Mesendoderm (in vitro differentiated cells): ENCODE results near the gene C1QTNF12.

Source experiments
- DNase-seq: peaks from one replicate; pipeline ENCODE4 v3.0.0; 2013
- H2AK5ac ChIP-seq: 2 replicates; pipeline ENCODE4 v1.6.1; 2013; ENCODE audit warnings: low read length, inconsistent platforms
- H2BK120ac ChIP-seq: 2 replicates; pipeline ENCODE4 v1.6.1; 2013; ENCODE audit warnings: low read depth, mild to moderate bottlenecking, low read length, moderate library complexity, mixed read lengths
- H2BK15ac ChIP-seq: replicated peaks from 2 replicates; pipeline ENCODE4 v1.6.1; 2013; ENCODE audit warnings: low read depth, mild to moderate bottlenecking, moderate library complexity
- H2BK5ac ChIP-seq: 2 replicates; pipeline ENCODE4 v1.6.1; 2013; ENCODE audit warnings: low read length, inconsistent platforms
- H3K18ac ChIP-seq: 2 replicates; pipeline ENCODE4 v1.6.1; 2013; ENCODE audit warnings: mild to moderate bottlenecking, low read length, mixed read lengths
- H3K23ac ChIP-seq: one replicate; pipeline ENCODE4 v1.6.1; 2013; ENCODE audit warnings: low read length
- H3K27ac ChIP-seq: 2 replicates; pipeline ENCODE4 v1.5.1; 2013; ENCODE audit warnings: low read depth, mild to moderate bottlenecking, inconsistent platforms, low read length, moderate library complexity
- H3K27me3 ChIP-seq: 2 replicates; pipeline ENCODE4 v1.6.1; 2013; ENCODE audit warnings: low read length, control low read depth, mild to moderate bottlenecking, inconsistent platforms; ENCODE audit not compliant: insufficient read depth, poor library complexity
- H3K36me3 ChIP-seq: 2 replicates; pipeline ENCODE4 v1.6.1; 2013; ENCODE audit warnings: low read length, inconsistent platforms; ENCODE audit not compliant: control insufficient read depth, insufficient read depth
- H3K4ac ChIP-seq: one replicate; pipeline ENCODE4 v1.6.1; 2013; ENCODE audit warnings: low read depth, mild to moderate bottlenecking, low read length, moderate library complexity
- H3K4me1 ChIP-seq: 2 replicates; pipeline ENCODE4 v1.6.1; 2013; ENCODE audit warnings: low read depth, low read length, inconsistent platforms; ENCODE audit not compliant: control insufficient read depth
- H3K4me2 ChIP-seq: 2 replicates; pipeline ENCODE4 v1.6.1; 2013; ENCODE audit warnings: low read length
- H3K4me3 ChIP-seq: 2 replicates; pipeline ENCODE4 v1.5.1; 2013; ENCODE audit warnings: mild to moderate bottlenecking, low read length
- H3K56ac ChIP-seq: one replicate; pipeline ENCODE4 v1.6.1; 2013; ENCODE audit warnings: low read length
- H3K79me1 ChIP-seq: 2 replicates; pipeline ENCODE4 v1.6.1; 2013; ENCODE audit warnings: low read length, inconsistent platforms
- H3K79me2 ChIP-seq: 2 replicates; pipeline ENCODE4 v1.6.1; 2013; ENCODE audit warnings: mild to moderate bottlenecking, low read length; ENCODE audit not compliant: control insufficient read depth, insufficient read depth
- H3K9ac ChIP-seq: 2 replicates; pipeline ENCODE4 v1.6.1; 2013; ENCODE audit warnings: low read length, inconsistent platforms
- H4K5ac ChIP-seq: one replicate; pipeline ENCODE4 v1.6.1; 2013; ENCODE audit warnings: low read length
- H4K8ac ChIP-seq: one replicate; pipeline ENCODE4 v1.6.1; 2013; ENCODE audit warnings: low read depth, mild to moderate bottlenecking, control low read depth, low read length, moderate library complexity
- WGBS: extraction: QIAGEN DNeasy Blood & Tissue Kit; methylation state at CpG from one replicate; pipeline ENCODE4 v1.1.7; 2013; ENCODE audit warnings: low lambda C conversion rate, missing lambda C conversion rate; ENCODE audit not compliant: insufficient coverage; ENCODE audit errors: extremely low coverage; 5-methylcytosine and 5-hydroxymethylcytosine counted together

The C1QTNF12 gene

GRCh38 chr1:1275836-1276235, 29.3 kb upstream of the C1QTNF12 start:
- Histone ChIP-seq H2AK5ac (no peak overlapping the region), H3K23ac (no peak overlapping the region), H3K9ac (no peak overlapping the region), H3K4me1 (peaks cover 5% of the 10 kb centered on the region), H4K5ac (no peak overlapping the region), H3K4ac (no peak overlapping the region), H3K4me2 (no peak overlapping the region), H2BK5ac (no peak overlapping the region), H3K79me1 (peaks cover 16% of the 10 kb centered on the region), H3K56ac (no peak overlapping the region), H3K18ac (no peak overlapping the region), H2BK120ac (no peak overlapping the region), H3K36me3 (no peaks in the 10 kb centered on the region), H3K27ac (no peak overlapping the region), H3K27me3 (no peaks in the 10 kb centered on the region), H2BK15ac (no peak overlapping the region), H3K4me3 (no peak overlapping the region), H4K8ac (no peak overlapping the region), H3K79me2 (peaks cover 24% of the 10 kb centered on the region)
- WGBS: no CpG with 5 or more reads among the region's 9 CpGs
- no peak for DNase-seq

GRCh38 chr1:1274931-1275431, 28.5 kb upstream of the C1QTNF12 start:
- DNase-seq: no peak
- Histone ChIP-seq H4K8ac (no peak overlapping the region), H2BK5ac (no peak overlapping the region), H3K79me2 (peaks cover 33% of the 10 kb centered on the region), H2AK5ac (no peak overlapping the region), H3K9ac (no peak overlapping the region), H3K27me3 (no peaks in the 10 kb centered on the region), H3K56ac (peak overlapping the region; percentile 89), H3K4me3 (no peak overlapping the region), H3K36me3 (no peaks in the 10 kb centered on the region), H3K4ac (no peak overlapping the region), H3K4me2 (no peak overlapping the region), H3K18ac (no peak overlapping the region), H3K4me1 (peaks cover 5% of the 10 kb centered on the region), H3K79me1 (peaks cover 22% of the 10 kb centered on the region), H2BK15ac (no peak overlapping the region), H2BK120ac (no peak overlapping the region), H3K27ac (no peak overlapping the region), H4K5ac (no peak overlapping the region), H3K23ac (no peak overlapping the region)
- no CpG with 5 or more reads among the region's 15 CpGs for WGBS

- H4K5ac ChIP-seq: no peak overlapping the region
- H3K4me2 ChIP-seq: peak overlapping the region; percentile 71
- H3K27ac ChIP-seq: no peak overlapping the region
- peak overlapping the region; percentile 89 for H3K56ac ChIP-seq
- H3K79me2 ChIP-seq: peaks cover 37% of the 10 kb centered on the region
- WGBS: no CpG with 5 or more reads among the region's 31 CpGs
- DNase-seq: no peak
- H2AK5ac ChIP-seq: no peak overlapping the region
- peak overlapping the region; percentile 73 for H3K9ac ChIP-seq
- peaks cover 26% of the 10 kb centered on the region for H3K79me1 ChIP-seq
- H3K4ac ChIP-seq: no peak overlapping the region
- H3K27me3 ChIP-seq: no peaks in the 10 kb centered on the region
- H4K8ac ChIP-seq: peak overlapping the region; percentile 60
- peaks cover 1% of the 10 kb centered on the region for H3K36me3 ChIP-seq
- no peak overlapping the region for H3K23ac ChIP-seq
- no peak overlapping the region for H2BK120ac ChIP-seq
- no peak overlapping the region for H2BK5ac ChIP-seq
- peak overlapping the region; percentile 51 for H3K18ac ChIP-seq
- H2BK15ac ChIP-seq: no peak overlapping the region
- peak overlapping the region; percentile 6 for H3K4me3 ChIP-seq
- H3K4me1 ChIP-seq: peaks cover 5% of the 10 kb centered on the region
Measured at GRCh38 chr1:1274299-1274930, 27.9 kb upstream of the C1QTNF12 start.

DNA sequence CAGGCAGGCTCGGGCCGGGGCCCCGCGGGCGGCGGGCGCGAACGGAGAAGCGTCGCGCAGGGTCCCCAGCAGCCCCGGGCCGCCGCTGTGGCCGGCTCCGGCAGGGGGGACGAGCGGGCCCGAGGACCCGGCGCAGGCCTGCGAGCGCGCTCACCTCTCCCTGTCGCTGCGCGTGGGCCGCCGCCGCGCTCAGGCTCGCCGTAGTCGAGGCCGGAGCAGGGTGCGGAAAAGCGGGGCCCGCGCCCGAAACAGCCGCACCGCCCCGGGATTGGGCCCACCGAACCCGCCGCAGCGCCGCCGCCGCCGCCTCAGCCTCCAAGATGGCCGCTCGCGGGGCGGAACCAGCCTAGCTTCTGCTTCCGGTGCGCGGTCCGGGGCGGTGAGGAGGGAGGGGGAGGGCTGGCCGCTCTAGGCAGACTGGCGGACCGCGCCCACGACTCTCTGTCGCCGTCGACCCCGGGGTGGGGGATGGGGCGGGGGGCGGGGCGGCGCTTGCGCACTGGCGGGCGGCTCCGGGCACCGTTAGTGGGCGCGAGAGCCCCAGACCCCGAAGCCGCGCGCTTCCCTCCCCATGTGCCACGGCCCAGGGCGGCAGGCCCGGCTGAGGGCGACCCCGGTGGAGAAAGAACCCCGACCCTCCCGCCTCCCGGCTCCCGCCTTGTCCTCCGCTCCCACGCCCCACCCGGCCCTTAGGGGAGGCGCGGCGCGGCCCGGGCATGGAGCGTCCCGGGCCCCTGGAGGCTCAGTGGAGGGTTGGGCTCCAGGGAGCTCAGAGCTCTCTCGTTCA, 27.2 kb upstream of the C1QTNF12 start, which contains the start of gene UBE2J2:
TSS of gene UBE2J2 (minus strand) at position 343 of the 787 bp plus-strand sequence. CDS start 5,862 bp downstream, outside the sequence.
- Histone ChIP-seq H2BK15ac (no peak within 1 kb of the TSS), H3K18ac (peak within 1 kb of the TSS; percentile 75), H3K4me1 (peaks cover 5% of the 10 kb centered on the region), H4K5ac (no peak within 1 kb of the TSS), H4K8ac (peak within 1 kb of the TSS; percentile 81), H3K56ac (peak within 1 kb of the TSS; percentile 98), H3K4ac (peak within 1 kb of the TSS; percentile 74), H3K27me3 (no peaks in the 10 kb centered on the region), H3K4me2 (peak within 1 kb of the TSS; percentile 84), H2BK5ac (no peak within 1 kb of the TSS), H3K79me2 (peaks cover 37% of the 10 kb centered on the region), H2AK5ac (peak within 1 kb of the TSS; percentile 38), H3K79me1 (peaks cover 26% of the 10 kb centered on the region), H3K4me3 (peak within 1 kb of the TSS; percentile 95), H2BK120ac (no peak within 1 kb of the TSS), H3K9ac (peak within 1 kb of the TSS; percentile 96), H3K27ac (no peak within 1 kb of the TSS), H3K36me3 (peaks cover 1% of the 10 kb centered on the region), H3K23ac (no peak within 1 kb of the TSS)
- DNase-seq: peak; percentile 93
- WGBS: no CpG with 5 or more reads among the region's 105 CpGs

DNA sequence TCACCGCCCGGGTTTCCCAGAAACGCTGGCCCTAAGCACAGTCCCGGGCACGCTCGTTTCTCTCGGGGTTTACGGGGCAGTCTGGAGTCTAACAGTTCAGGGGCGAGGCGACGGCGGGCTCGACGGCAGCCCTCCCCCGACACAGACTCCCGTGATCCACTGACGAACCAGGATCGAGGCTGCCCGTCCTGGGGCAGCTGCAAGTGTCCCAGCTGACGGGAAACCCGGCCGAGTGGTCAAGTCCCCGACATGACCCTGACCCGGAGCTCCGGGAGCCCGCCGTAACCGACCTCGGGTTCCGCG, 26.6 kb upstream of the C1QTNF12 start:
- Histone ChIP-seq H3K23ac (no peak overlapping the region), H3K4ac (peak overlapping the region; percentile 74), H3K79me1 (peaks cover 28% of the 10 kb centered on the region), H3K18ac (peak overlapping the region; percentile 75), H3K4me1 (peaks cover 5% of the 10 kb centered on the region), H3K27ac (no peak overlapping the region), H3K79me2 (peaks cover 40% of the 10 kb centered on the region), H4K5ac (no peak overlapping the region), H2BK15ac (no peak overlapping the region), H3K27me3 (no peaks in the 10 kb centered on the region), H3K36me3 (peaks cover 1% of the 10 kb centered on the region), H3K9ac (peak overlapping the region; percentile 96), H3K4me3 (peak overlapping the region; percentile 95), H3K56ac (peak overlapping the region; percentile 98), H2BK5ac (no peak overlapping the region), H2BK120ac (no peak overlapping the region), H3K4me2 (peak overlapping the region; percentile 84), H2AK5ac (no peak overlapping the region), H4K8ac (no peak overlapping the region)
- DNase-seq: no peak
- no CpG with 5 or more reads among the region's 31 CpGs for WGBS
